VCaP (cell line): ENCODE results near the gene FBXO8.
"Not testable (repeated sequence)": the region's sequence is repeated elsewhere in the genome, so short reads cannot be mapped to it uniquely, and the experiment has no call there.

Experiments
- H3K27ac ChIP-seq: fragments of 450-650 bp; 2 replicates; pipeline ENCODE4 v1.5.1; 2017
- CTCF ChIP-seq: fragments of 450-650 bp; conservative IDR thresholded peaks from 2 replicates; pipeline ENCODE4 v1.5.1; 2017; ENCODE audit warnings: mild to moderate bottlenecking, moderate library complexity

The FBXO8 gene

GRCh38 chr4:174266416-174266815, 17.1 kb downstream of the FBXO8 start:
- TF ChIP-seq CTCF: no peak

GRCh38 chr4:174265916-174266315, 17.6 kb downstream of the FBXO8 start:
- no peak for TF ChIP-seq CTCF
- no peak overlapping the region for H3K27ac ChIP-seq

More at GRCh38 chr4:174266416-174266815, 17.1 kb downstream of the FBXO8 start:
- no peak overlapping the region for H3K27ac ChIP-seq

GRCh38 chr4:174263445-174263736, 20.1 kb downstream of the FBXO8 start:
- TF ChIP-seq CTCF: no peak
- no peak overlapping the region for H3K27ac ChIP-seq

GRCh38 chr4:174262624-174263444, 20.6 kb downstream of the FBXO8 start:
- no peak for TF ChIP-seq CTCF
- H3K27ac ChIP-seq: no peak overlapping the region

- not testable (repeated sequence) for H3K27ac ChIP-seq
Measured at GRCh38 chr4:174261432-174261831, 22.0 kb downstream of the FBXO8 start.

GRCh38 chr4:174260099-174260498, 23.4 kb downstream of the FBXO8 start:
- no peak for TF ChIP-seq CTCF
- no peak overlapping the region for H3K27ac ChIP-seq

- no peak overlapping the region for H3K27ac ChIP-seq
- TF ChIP-seq CTCF: no peak
Measured at GRCh38 chr4:174259580-174259979, 23.9 kb downstream of the FBXO8 start.

GRCh38 chr4:174256277-174256713, 27.2 kb downstream of the FBXO8 start:
- no peak overlapping the region for H3K27ac ChIP-seq
- no peak for TF ChIP-seq CTCF
